Loucy (cell line): ENCODE results near the gene RNF13.

Source experiments
- H2AFZ ChIP-seq: fragments of 200-600 bp; sonication (generic); 2 replicates; pipeline ENCODE4 v1.6.0; 2016; ENCODE audit warnings: antibody characterized with exemption, mild to moderate bottlenecking, low read length, moderate library complexity
- H3F3A ChIP-seq: fragments of 200-600 bp; 2 replicates; pipeline ENCODE4 v1.6.0; 2016; ENCODE audit warnings: antibody characterized with exemption, low read depth, mild to moderate bottlenecking
- H3K27me3 ChIP-seq: fragments of 200-600 bp; sonication (generic); 2 replicates; pipeline ENCODE4 v1.6.1; 2014; ENCODE audit warnings: low read length, mild to moderate bottlenecking; ENCODE audit not compliant: insufficient read depth, poor library complexity, severe bottlenecking
- H3K36me3 ChIP-seq: fragments of 200-600 bp; sonication (generic); 2 replicates; pipeline ENCODE4 v1.6.1; 2016; ENCODE audit warnings: low read length; ENCODE audit not compliant: insufficient read depth
- H3K4me1 ChIP-seq: fragments of 200-600 bp; sonication (generic); 2 replicates; pipeline ENCODE4 v1.5.1; 2014; ENCODE audit warnings: low read length, mild to moderate bottlenecking; ENCODE audit not compliant: insufficient read depth, poor library complexity, severe bottlenecking
- H3K4me2 ChIP-seq: fragments of 200-600 bp; sonication (generic); 2 replicates; pipeline ENCODE4 v1.6.0; 2014; ENCODE audit warnings: antibody characterized with exemption, low read length, low read depth, mild to moderate bottlenecking; ENCODE audit not compliant: poor library complexity, severe bottlenecking
- H3K4me3 ChIP-seq: fragments of 200-600 bp; sonication (generic); 2 replicates; pipeline ENCODE4 v1.5.1; 2014; ENCODE audit warnings: low read length, mild to moderate bottlenecking, mixed read lengths; ENCODE audit not compliant: poor library complexity, severe bottlenecking
- H3K79me2 ChIP-seq: fragments of 200-600 bp; sonication (generic); 2 replicates; pipeline ENCODE4 v1.6.1; 2014; ENCODE audit warnings: low read length; ENCODE audit not compliant: insufficient read depth
- H3K9ac ChIP-seq: fragments of 200-600 bp; sonication (generic); 2 replicates; pipeline ENCODE4 v1.6.0; 2014; ENCODE audit warnings: mild to moderate bottlenecking, low read depth, low read length, moderate library complexity; ENCODE audit not compliant: poor library complexity, severe bottlenecking
- H3K9me2 ChIP-seq: fragments of 200-600 bp; sonication (generic); replicated peaks from 2 replicates; pipeline ENCODE4 v1.6.1; 2016; ENCODE audit warnings: low read depth, low read length, mixed read lengths
- H3K9me3 ChIP-seq: fragments of 200-600 bp; sonication (generic); 2 replicates; pipeline ENCODE4 v1.6.1; 2014; ENCODE audit warnings: mild to moderate bottlenecking, antibody characterized with exemption, low read length, low read depth; ENCODE audit not compliant: insufficient read depth
- H4K20me1 ChIP-seq: fragments of 200-600 bp; sonication (generic); 2 replicates; pipeline ENCODE4 v1.6.0; 2014; ENCODE audit warnings: antibody characterized with exemption, low read length, mild to moderate bottlenecking; ENCODE audit not compliant: insufficient read depth, poor library complexity, severe bottlenecking
- EZH2phosphoT487 ChIP-seq: fragments of 200-600 bp; IDR thresholded peaks from 2 replicates; pipeline ENCODE4 v1.6.1; 2018; ENCODE audit warnings: antibody characterized with exemption, mild to moderate bottlenecking, moderate library complexity, borderline replicate concordance
- TF ChIP-seq, protein P1 (sequence below): fragments of 200-600 bp; sonication (generic); conservative IDR thresholded peaks from 2 replicates; pipeline ENCODE4 v1.5.1; 2014; ENCODE audit warnings: mild to moderate bottlenecking, antibody characterized with exemption, low read length

RNF13 gene

DNA sequence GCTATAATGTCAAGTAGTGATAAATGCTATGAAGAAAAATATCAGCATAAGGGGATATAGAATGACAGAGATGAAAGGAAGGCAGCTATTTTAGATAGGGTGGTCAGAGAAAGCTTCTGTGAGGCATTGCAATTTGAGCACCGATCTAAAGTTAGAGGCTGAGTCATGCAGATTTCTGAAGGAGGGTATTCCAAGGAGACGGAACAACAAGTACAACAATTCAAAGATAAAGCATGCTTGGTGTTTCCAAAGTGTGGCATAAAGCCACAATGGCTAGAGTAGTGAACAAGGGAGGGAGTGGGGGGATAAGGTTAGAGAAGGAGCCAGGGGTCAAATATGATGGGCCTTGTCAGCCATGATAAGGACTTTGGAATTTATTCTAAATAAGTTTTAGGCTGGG is 85.8 kb downstream of the RNF13 start:
- Histone ChIP-seq H3K9ac (no peak overlapping the region), H3K4me2 (no peak overlapping the region), H3K9me3 (no peaks in the 10 kb centered on the region), H2AFZ (no peak overlapping the region), H3K36me3 (0 out of 2 replicates have a peak, but pooled peaks cover 2% of the 10 kb centered on the region), H3K79me2 (no peaks in the 10 kb centered on the region), H3K27me3 (no peaks in the 10 kb centered on the region), H3K9me2 (no peaks in the 10 kb centered on the region), H3K4me1 (no peaks in the 10 kb centered on the region), H4K20me1 (no peaks in the 10 kb centered on the region), H3K4me3 (no peak overlapping the region), H3F3A (no peaks in the 10 kb centered on the region; the same call in 1 of the 2 replicates)
- TF ChIP-seq, protein P1, sequence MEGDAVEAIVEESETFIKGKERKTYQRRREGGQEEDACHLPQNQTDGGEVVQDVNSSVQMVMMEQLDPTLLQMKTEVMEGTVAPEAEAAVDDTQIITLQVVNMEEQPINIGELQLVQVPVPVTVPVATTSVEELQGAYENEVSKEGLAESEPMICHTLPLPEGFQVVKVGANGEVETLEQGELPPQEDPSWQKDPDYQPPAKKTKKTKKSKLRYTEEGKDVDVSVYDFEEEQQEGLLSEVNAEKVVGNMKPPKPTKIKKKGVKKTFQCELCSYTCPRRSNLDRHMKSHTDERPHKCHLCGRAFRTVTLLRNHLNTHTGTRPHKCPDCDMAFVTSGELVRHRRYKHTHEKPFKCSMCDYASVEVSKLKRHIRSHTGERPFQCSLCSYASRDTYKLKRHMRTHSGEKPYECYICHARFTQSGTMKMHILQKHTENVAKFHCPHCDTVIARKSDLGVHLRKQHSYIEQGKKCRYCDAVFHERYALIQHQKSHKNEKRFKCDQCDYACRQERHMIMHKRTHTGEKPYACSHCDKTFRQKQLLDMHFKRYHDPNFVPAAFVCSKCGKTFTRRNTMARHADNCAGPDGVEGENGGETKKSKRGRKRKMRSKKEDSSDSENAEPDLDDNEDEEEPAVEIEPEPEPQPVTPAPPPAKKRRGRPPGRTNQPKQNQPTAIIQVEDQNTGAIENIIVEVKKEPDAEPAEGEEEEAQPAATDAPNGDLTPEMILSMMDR = no peak
- no peak for TF ChIP-seq EZH2phosphoT487

DNA sequence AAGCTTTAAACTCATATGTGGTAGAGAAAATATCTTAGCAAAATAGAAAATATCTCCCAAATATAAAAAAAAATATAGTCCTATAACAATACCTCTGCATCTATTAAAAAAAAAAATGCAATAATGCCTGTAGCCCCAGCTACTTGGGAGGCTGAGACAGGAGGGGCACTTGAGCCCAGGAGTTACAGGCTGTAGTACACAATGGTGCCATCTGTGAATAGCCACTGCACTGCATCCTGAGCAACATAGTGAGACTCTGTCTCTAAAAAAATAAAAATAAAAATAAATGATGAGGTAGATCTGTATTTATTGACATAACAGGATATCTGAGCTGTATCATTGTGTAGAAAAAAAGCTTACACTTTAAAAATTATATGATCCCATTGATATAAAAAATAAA is 87.3 kb downstream of the RNF13 start:
- Histone ChIP-seq H3K4me3 (no peak overlapping the region), H3K9me3 (no peaks in the 10 kb centered on the region), H3F3A (no peaks in the 10 kb centered on the region; the same call in 1 of the 2 replicates), H3K4me1 (no peaks in the 10 kb centered on the region), H3K79me2 (no peaks in the 10 kb centered on the region), H3K36me3 (0 out of 2 replicates have a peak, but pooled peaks cover 2% of the 10 kb centered on the region), H3K4me2 (no peak overlapping the region), H4K20me1 (no peaks in the 10 kb centered on the region), H3K27me3 (no peaks in the 10 kb centered on the region), H3K9me2 (no peaks in the 10 kb centered on the region), H3K9ac (no peak overlapping the region), H2AFZ (no peak overlapping the region)
- TF ChIP-seq, protein P1 = no peak
- no peak for TF ChIP-seq EZH2phosphoT487

DNA sequence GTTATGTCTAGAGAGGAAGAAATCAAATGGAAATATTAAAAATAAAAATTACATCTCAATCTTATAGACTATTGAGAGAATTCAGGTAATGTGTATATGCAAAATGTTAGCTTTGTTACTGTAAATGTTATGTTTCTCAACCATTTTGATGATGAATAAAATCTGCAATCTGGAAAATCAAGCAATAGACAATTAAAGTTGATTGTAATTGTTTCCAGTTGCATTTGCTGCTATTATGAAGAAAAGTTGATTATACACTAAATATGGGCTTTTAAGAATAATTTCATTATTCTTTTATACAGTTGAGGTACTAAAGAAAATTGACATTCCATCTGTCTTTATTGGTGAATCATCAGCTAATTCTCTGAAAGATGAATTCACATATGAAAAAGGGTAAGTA is 88.8 kb downstream of the RNF13 start:
- no peaks in the 10 kb centered on the region for H3K9me2 ChIP-seq
- no peaks in the 10 kb centered on the region for H3K79me2 ChIP-seq
- 0 out of 2 replicates have a peak, but pooled peaks cover 2% of the 10 kb centered on the region for H3K36me3 ChIP-seq
- no peak overlapping the region for H3K4me2 ChIP-seq
- no peaks in the 10 kb centered on the region for H3K9me3 ChIP-seq
- H2AFZ ChIP-seq = no peak overlapping the region
- H4K20me1 ChIP-seq = no peaks in the 10 kb centered on the region
- TF ChIP-seq, protein P1 = no peak
- no peak for TF ChIP-seq EZH2phosphoT487
- no peaks in the 10 kb centered on the region; the same call in 1 of the 2 replicates for H3F3A ChIP-seq
- H3K4me3 ChIP-seq = no peak overlapping the region
- no peaks in the 10 kb centered on the region for H3K27me3 ChIP-seq
- H3K4me1 ChIP-seq = no peaks in the 10 kb centered on the region
- no peak overlapping the region for H3K9ac ChIP-seq
